AG10803 (cell line): ENCODE measurements around the gene EFCAB11.

ENCODE experiments used
- DNase-seq: peaks from one replicate; pipeline ENCODE4 v3.0.0; 2010; ENCODE audit warnings: low read depth
- H3K4me3 ChIP-seq: 2 replicates; pipeline ENCODE4 v1.5.1; 2011; ENCODE audit warnings: mild to moderate bottlenecking, low read length, control low read depth
- TF ChIP-seq, protein P1 (sequence below): conservative IDR thresholded peaks from 2 replicates; pipeline ENCODE4 v1.5.1; 2011; ENCODE audit warnings: mild to moderate bottlenecking, low read length, control low read depth, inconsistent platforms

The EFCAB11 gene

DNA sequence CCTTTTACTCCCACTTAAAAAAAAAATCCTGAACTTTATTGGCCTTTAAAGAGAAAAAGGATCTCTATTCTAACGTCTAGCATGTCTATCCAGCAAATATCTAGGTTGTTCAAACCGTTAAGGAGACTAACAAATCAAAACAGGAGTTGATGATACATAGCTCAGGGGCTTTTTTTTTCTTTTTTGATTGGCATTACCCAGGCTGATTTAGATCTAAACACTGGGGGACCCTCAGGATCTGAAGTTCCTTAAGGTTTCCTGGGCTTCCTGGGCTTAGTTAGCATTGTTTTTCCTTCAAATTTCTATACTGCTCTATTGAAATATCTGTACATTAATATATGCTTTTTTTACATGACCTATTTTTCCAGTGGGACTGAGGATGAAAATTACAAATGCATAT is 42.3 kb downstream of the EFCAB11 start:
- no peak overlapping the region for H3K4me3 ChIP-seq
- TF ChIP-seq, protein P1, sequence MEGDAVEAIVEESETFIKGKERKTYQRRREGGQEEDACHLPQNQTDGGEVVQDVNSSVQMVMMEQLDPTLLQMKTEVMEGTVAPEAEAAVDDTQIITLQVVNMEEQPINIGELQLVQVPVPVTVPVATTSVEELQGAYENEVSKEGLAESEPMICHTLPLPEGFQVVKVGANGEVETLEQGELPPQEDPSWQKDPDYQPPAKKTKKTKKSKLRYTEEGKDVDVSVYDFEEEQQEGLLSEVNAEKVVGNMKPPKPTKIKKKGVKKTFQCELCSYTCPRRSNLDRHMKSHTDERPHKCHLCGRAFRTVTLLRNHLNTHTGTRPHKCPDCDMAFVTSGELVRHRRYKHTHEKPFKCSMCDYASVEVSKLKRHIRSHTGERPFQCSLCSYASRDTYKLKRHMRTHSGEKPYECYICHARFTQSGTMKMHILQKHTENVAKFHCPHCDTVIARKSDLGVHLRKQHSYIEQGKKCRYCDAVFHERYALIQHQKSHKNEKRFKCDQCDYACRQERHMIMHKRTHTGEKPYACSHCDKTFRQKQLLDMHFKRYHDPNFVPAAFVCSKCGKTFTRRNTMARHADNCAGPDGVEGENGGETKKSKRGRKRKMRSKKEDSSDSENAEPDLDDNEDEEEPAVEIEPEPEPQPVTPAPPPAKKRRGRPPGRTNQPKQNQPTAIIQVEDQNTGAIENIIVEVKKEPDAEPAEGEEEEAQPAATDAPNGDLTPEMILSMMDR: no peak
- no peak for DNase-seq

DNA sequence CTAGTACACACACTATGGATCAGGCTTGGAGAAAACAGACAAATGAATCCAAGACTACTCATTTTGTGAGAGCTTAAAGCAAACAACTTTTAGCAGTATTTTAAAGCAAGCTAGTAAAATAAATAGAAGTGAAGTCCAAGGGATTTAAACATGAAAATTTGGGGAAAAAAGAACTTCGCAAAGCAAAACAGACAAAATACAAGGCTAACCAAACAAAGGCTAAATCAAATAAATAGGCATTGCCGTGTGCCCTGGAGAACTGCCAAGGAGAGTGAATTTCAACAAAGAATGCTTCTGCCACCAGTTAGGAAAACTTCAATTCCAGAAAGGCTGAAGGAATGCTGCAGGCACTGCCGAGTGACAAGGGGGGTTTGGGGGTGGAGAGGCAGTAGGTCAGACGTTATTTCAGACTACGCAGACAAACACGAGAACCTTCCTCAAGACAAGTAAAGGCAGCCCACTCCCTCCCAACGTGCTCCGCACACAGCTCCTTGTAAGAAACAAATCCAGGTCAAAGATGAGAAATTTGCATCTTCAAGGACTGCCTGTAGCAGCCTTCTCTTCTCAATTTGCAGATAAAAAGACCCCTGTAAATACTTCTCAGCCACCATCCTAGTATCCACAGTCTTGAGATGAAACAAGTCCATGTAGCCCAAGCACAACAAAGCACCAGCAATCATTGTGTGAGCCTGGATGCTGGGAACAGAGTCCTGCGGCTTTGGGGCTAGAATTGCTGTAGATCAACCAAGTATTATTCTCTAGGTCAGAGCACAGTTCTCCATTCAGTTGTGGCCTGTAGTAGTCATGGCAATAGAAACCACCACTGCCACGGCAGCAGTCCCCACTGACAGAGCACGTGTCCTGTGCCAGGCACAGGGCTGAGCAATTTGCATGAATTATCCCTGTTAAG is 43.3 kb downstream of the EFCAB11 start:
- TF ChIP-seq, protein P1: no peak
- H3K4me3 ChIP-seq: no peak overlapping the region
- DNase-seq: peak; percentile 87

DNA sequence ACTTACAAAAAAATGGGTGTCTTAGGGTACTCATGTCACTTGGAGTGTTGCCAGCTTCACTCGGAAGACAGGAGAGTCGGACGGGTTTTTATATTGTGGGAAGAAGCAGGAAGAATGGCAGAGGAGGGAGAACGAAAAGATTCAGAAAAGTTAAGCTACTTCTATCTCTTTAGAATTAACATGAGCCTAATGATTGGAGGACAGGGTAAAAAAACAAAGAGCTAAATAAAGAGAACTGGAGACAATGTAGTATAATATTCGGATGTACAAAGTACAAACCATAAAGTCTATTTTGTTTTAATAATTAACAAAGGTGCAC is 43.9 kb downstream of the EFCAB11 start:
- no peak for DNase-seq
- TF ChIP-seq, protein P1: no peak
- no peak overlapping the region for H3K4me3 ChIP-seq

DNA sequence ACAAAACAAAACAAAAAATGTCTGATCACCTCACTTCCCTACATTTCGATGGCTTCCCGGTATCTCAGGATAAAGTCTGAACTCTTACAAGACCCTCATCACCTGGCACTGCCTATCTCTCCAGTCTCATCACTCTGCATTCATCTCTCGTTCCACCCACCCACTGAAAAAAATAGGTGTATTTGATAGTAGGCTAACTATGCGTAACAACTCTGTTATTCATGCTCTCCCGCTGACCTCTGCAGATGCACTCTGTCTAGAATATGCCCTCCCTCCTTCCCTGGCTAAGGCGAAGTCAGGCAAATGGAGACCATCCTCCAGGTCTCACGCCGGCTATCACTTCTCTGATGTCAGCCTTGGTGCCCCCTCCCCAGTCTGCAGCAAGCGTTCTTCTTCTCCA is 44.9 kb downstream of the EFCAB11 start:
- no peak overlapping the region for H3K4me3 ChIP-seq
- TF ChIP-seq, protein P1: no peak
- DNase-seq: no peak

DNA sequence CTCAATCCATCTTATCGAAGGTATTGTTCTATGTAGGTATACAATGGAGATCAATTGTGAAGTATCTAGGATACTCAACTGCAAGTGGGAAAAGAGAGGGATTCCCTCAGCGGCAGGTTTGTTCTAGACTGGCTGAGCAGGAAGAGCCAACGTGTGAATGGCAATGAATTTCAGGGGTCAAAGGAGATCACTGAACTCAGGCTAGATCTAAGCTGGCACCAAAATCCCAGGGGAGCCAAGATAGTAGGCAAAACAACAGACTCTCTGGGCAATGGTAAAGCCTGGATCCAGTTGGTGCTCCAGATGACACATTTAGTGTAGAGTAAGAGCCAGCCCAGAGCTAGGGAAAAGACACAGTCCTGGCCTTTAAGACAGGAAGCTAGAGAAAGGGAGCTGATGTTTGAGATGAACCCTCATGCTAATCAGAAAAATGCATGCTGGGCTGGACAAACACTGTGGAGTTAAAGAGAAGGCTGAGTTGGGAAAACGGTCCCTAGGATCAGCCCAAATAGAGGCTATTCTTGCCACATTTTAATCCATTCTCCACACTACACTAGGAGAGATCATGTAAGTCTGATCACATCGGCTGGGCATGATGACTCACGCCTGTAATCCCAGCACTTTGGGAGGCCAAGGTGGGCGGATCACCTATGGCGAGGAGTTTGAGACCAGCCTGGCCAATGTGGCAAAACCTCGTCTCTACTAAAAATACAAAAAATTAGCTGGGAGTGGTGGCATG is 45.6 kb downstream of the EFCAB11 start:
- TF ChIP-seq, protein P1: no peak
- DNase-seq: no peak
- H3K4me3 ChIP-seq: no peak overlapping the region

DNA sequence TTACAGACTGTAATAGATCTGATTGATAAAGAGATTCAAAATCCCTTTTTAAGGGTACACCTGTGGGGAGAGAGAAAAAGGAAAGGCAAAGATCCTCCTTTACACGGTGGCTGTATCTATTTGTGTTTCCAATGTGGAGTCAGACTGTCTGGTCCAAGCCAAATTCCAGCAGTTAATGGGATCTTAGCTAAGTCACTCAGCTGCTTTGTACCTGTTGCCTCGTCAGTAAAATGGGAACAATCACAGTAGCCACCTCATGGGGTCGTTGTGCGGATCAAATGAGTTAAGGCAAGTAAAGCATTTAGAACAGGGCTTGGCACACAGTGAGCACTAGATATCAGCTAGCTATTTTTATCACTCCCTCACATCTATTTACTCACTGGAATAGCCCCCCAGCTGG is 46.9 kb downstream of the EFCAB11 start:
- H3K4me3 ChIP-seq: no peak overlapping the region
- TF ChIP-seq, protein P1: no peak
- DNase-seq: no peak

DNA sequence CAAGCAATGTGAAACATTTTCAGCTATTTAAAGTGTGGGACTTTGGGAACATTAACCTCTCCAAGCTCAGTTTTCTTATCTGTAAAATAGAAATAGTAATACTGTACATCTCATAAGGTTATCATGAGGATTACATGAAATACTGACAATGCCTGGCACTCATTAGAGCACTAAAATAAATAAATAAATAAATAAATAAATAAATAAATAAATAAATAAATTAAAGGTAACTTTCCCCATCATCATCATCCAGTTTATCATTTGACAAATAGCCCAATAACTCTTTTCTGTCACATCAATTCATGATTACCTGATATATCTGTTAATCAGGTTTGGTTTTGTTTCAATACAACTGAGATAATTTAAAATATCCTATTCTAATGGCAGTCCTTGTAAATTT is 48.5 kb downstream of the EFCAB11 start:
- no peak for DNase-seq
- H3K4me3 ChIP-seq: no peak overlapping the region
- TF ChIP-seq, protein P1: no peak
